ENCODE measurements around the gene MYO18B. TPM values are rescaled to one million over a fixed set of nuclear protein-coding genes. Genes with fewer than 3 reads are reported as not detected.

The MYO18B gene
- polyA plus RNA-seq, 1 donor (not counting 4 experiments of a cell fraction or from before 2014, with no cell fraction given), result not detected

DNA sequence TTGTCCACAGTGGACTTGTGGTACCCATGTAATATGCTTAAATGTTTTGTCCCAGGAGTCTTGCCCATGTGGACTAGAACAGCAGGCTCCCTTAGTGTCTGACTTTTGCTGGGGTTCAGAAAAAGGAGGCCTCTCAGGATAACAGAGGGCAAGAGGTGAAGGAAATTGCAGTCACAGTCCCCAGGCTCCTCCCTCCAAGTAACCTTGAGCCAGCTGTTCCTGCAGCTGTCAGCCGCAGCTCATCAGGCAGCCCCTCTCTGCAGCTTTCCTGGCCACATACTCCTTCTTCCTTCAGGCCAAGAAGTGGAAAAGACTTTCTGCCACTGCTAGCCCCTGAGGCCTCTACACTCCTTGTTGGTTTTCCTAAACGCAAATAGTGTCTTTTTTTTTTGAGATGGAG, 6.3 kb upstream of the MYO18B start:
- Histone ChIP-seq H3K9me1 (ENCODE audit: control insufficient read depth, extremely low read depth, insufficient read depth, low read length) (no peaks in the 10 kb centered on the region), H3K79me2 (ENCODE audit: control insufficient read depth, insufficient read depth, low read length) (no peaks in the 10 kb centered on the region), H2AFZ (ENCODE audit: control insufficient read depth, low read length) (no peak overlapping the region), H3K9ac (ENCODE audit: control insufficient read depth, extremely low read depth, insufficient read depth, low read length) (no peak overlapping the region), H3K9me3 (ENCODE audit: control insufficient read depth, low read depth, low read length) (no peaks in the 10 kb centered on the region), H3K36me3 (ENCODE audit: control insufficient read depth in 2 of 2, extremely low read depth in 1 of 2, insufficient read depth in 2 of 2, low read length in 2 of 2) (no peaks in the 10 kb centered on the region), H3K27me3 (ENCODE audit: control insufficient read depth, extremely low read depth, insufficient read depth, low read length) (no peaks in the 10 kb centered on the region), H3K4me3 (ENCODE audit: control insufficient read depth in 2 of 3, extremely low read depth in 1 of 3, insufficient read depth in 2 of 3, low read depth in 1 of 3, low read length in 3 of 3) (no peak overlapping the region), H3K4me2 (ENCODE audit: control insufficient read depth, extremely low read depth, insufficient read depth, low read depth, low read length) (no peak overlapping the region), H3K27ac (ENCODE audit: control insufficient read depth, insufficient read depth, low read length) (no peak overlapping the region), H4K20me1 (ENCODE audit: control insufficient read depth, extremely low read depth, insufficient read depth, low read length) (no peaks in the 10 kb centered on the region), H3K4me1 (ENCODE audit: control insufficient read depth, extremely low read depth, insufficient read depth, low read length) (no peaks in the 10 kb centered on the region)
- no peak for TF ChIP-seq EZH2 (IDR thresholded peaks at IDR 0.05; ENCODE audit: low read length)
- TF ChIP-seq, protein P1, sequence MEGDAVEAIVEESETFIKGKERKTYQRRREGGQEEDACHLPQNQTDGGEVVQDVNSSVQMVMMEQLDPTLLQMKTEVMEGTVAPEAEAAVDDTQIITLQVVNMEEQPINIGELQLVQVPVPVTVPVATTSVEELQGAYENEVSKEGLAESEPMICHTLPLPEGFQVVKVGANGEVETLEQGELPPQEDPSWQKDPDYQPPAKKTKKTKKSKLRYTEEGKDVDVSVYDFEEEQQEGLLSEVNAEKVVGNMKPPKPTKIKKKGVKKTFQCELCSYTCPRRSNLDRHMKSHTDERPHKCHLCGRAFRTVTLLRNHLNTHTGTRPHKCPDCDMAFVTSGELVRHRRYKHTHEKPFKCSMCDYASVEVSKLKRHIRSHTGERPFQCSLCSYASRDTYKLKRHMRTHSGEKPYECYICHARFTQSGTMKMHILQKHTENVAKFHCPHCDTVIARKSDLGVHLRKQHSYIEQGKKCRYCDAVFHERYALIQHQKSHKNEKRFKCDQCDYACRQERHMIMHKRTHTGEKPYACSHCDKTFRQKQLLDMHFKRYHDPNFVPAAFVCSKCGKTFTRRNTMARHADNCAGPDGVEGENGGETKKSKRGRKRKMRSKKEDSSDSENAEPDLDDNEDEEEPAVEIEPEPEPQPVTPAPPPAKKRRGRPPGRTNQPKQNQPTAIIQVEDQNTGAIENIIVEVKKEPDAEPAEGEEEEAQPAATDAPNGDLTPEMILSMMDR (optimal IDR thresholded peaks at IDR 0.05 in 1 of 3, IDR thresholded peaks at IDR 0.05 in 1 of 3, conservative IDR thresholded peaks at IDR 0.05 in 1 of 3; ENCODE audit: extremely low read depth in 1 of 3, insufficient read depth in 2 of 3, low read length in 3 of 3), result no peak
- FAIRE-seq (no peak), DNase-seq (ENCODE audit: low read depth, low spot score) (no peak)
- dilution Hi-C loops (cut with MboI; ENCODE audit: extremely low pct_ligation_motif_present, low sequenced_read_pairs), result no loop called here

DNA sequence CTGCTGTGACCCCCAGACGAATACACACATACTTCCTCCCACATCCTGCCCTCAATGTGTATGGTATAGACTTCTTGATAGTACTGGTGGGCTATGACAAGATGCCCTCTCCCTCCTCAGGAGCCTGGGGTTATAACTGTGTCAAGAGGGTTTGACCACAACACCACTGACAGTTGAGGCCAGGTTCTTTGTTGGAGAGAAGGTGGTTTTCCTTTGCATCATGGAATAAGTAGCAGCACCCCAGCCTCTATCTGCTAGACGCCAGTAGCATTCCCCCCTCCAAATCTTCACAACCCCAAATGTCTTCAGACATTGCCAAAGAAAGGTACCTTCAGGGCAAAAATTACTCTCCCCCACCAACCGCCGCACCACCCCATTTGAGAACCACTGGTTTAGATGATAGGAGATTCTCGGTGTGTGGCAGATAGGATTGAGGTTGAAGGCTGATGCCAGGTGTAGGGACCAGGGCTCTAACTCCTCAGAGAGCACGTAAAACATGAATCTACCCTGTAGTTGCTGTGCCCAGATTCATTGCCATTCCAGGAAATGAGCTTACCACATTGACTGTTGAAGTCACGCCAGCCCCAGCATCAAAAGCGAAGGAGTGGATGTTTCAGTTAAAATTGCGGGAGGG, 5.5 kb upstream of the MYO18B start:
- H4K20me1 ChIP-seq (ENCODE audit: control insufficient read depth, extremely low read depth, insufficient read depth, low read length), result no peaks in the 10 kb centered on the region
- H3K79me2 ChIP-seq (ENCODE audit: control insufficient read depth, insufficient read depth, low read length), result no peaks in the 10 kb centered on the region
- no peak overlapping the region for H3K4me3 ChIP-seq (ENCODE audit: control insufficient read depth in 2 of 3, extremely low read depth in 1 of 3, insufficient read depth in 2 of 3, low read depth in 1 of 3, low read length in 3 of 3)
- no peak for TF ChIP-seq EZH2 (IDR thresholded peaks at IDR 0.05; ENCODE audit: low read length)
- TF ChIP-seq, protein P1 (optimal IDR thresholded peaks at IDR 0.05 in 1 of 3, IDR thresholded peaks at IDR 0.05 in 1 of 3, conservative IDR thresholded peaks at IDR 0.05 in 1 of 3; ENCODE audit: extremely low read depth in 1 of 3, insufficient read depth in 2 of 3, low read length in 3 of 3), result no peak
- H3K27me3 ChIP-seq (ENCODE audit: control insufficient read depth, extremely low read depth, insufficient read depth, low read length), result no peaks in the 10 kb centered on the region
- H2AFZ ChIP-seq (ENCODE audit: control insufficient read depth, low read length), result no peak overlapping the region
- dilution Hi-C loops (cut with MboI; ENCODE audit: extremely low pct_ligation_motif_present, low sequenced_read_pairs), result no loop called here
- FAIRE-seq, result no peak
- H3K9me3 ChIP-seq (ENCODE audit: control insufficient read depth, low read depth, low read length), result no peaks in the 10 kb centered on the region
- no peak overlapping the region for H3K9ac ChIP-seq (ENCODE audit: control insufficient read depth, extremely low read depth, insufficient read depth, low read length)
- H3K4me2 ChIP-seq (ENCODE audit: control insufficient read depth, extremely low read depth, insufficient read depth, low read depth, low read length), result no peak overlapping the region
- no peak overlapping the region for H3K27ac ChIP-seq (ENCODE audit: control insufficient read depth, insufficient read depth, low read length)
- H3K9me1 ChIP-seq (ENCODE audit: control insufficient read depth, extremely low read depth, insufficient read depth, low read length), result no peaks in the 10 kb centered on the region
- H3K4me1 ChIP-seq (ENCODE audit: control insufficient read depth, extremely low read depth, insufficient read depth, low read length), result no peaks in the 10 kb centered on the region
- H3K36me3 ChIP-seq (ENCODE audit: control insufficient read depth in 2 of 2, extremely low read depth in 1 of 2, insufficient read depth in 2 of 2, low read length in 2 of 2), result no peaks in the 10 kb centered on the region
- no peak for DNase-seq (ENCODE audit: low read depth, low spot score)

Measured in keratinocyte (primary cell).